SU-DHL-6 (cell line): ENCODE data around the gene PCMT1.

ENCODE experiments used
- H2AFZ ChIP-seq: fragments of 200-600 bp; sonication (generic); 2 replicates; pipeline ENCODE4 v1.6.1; 2014; ENCODE audit warnings: low read depth, mild to moderate bottlenecking, moderate library complexity, mixed read lengths, antibody characterized with exemption, low read length; ENCODE audit not compliant: severe bottlenecking
- H3F3A ChIP-seq: fragments of 200-600 bp; shearing (Covaris generic); 2 replicates; pipeline ENCODE4 v1.6.0; 2016; ENCODE audit warnings: antibody characterized with exemption, mild to moderate bottlenecking; ENCODE audit not compliant: insufficient read depth
- H3K27ac ChIP-seq: fragments of 200-600 bp; sonication (generic); 2 replicates; pipeline ENCODE4 v1.5.1; 2016; ENCODE audit warnings: low read depth, mild to moderate bottlenecking, low read length, moderate library complexity, mixed read lengths
- H3K27me3 ChIP-seq: fragments of 200-600 bp; sonication (generic), shearing (Covaris generic); 2 replicates; pipeline ENCODE4 v1.6.0; 2014; ENCODE audit warnings: mild to moderate bottlenecking, low read length
- H3K36me3 ChIP-seq: fragments of 200-600 bp; sonication (generic); 2 replicates; pipeline ENCODE4 v1.6.1; 2014; ENCODE audit warnings: mild to moderate bottlenecking, low read length, mixed read lengths
- H3K4me2 ChIP-seq: fragments of 300-600, 200-600 bp; shearing (Covaris generic), sonication (generic); 2 replicates; pipeline ENCODE4 v1.6.0; 2014; ENCODE audit warnings: low read length, low read depth, mild to moderate bottlenecking; ENCODE audit not compliant: poor library complexity, severe bottlenecking
- H3K4me3 ChIP-seq: fragments of 200-600 bp; sonication (generic); 2 replicates; pipeline ENCODE4 v1.5.1; 2014; ENCODE audit warnings: antibody characterized with exemption, low read length, mild to moderate bottlenecking, mixed read lengths; ENCODE audit not compliant: insufficient read depth, poor library complexity, severe bottlenecking
- H3K79me2 ChIP-seq: fragments of 200-600 bp; sonication (generic); 2 replicates; pipeline ENCODE4 v1.6.1; 2014; ENCODE audit warnings: mild to moderate bottlenecking, low read length, moderate library complexity; ENCODE audit not compliant: insufficient read depth
- H3K9ac ChIP-seq: fragments of 200-600 bp; sonication (generic); 2 replicates; pipeline ENCODE4 v1.7.0; 2014; ENCODE audit warnings: mild to moderate bottlenecking, low read length
- H3K9me2 ChIP-seq: fragments of 200-600 bp; sonication (generic); replicated peaks from 2 replicates; pipeline ENCODE4 v1.6.1; 2014; ENCODE audit warnings: low read length; ENCODE audit not compliant: insufficient read depth
- H3K9me3 ChIP-seq: fragments of 200-600 bp; sonication (generic); 2 replicates; pipeline ENCODE4 v1.6.1; 2014; ENCODE audit warnings: low read length, mixed read lengths; ENCODE audit not compliant: insufficient read depth
- H4K20me1 ChIP-seq: fragments of 200-600 bp; sonication (generic); 2 replicates; pipeline ENCODE4 v1.6.1; 2014; ENCODE audit warnings: low read depth, mild to moderate bottlenecking, antibody characterized with exemption, low read length, moderate library complexity, mixed read lengths
- CTCF ChIP-seq: fragments of 200-600 bp; sonication (generic); IDR thresholded peaks from one replicate; pipeline ENCODE4 v1.5.1; 2017; ENCODE audit warnings: antibody characterized with exemption, mild to moderate bottlenecking, low read length, moderate library complexity; ENCODE audit not compliant: insufficient read depth, poor library complexity, severe bottlenecking
- EZH2phosphoT487 ChIP-seq: fragments of 200-600 bp; sonication (generic), shearing (Covaris generic); conservative IDR thresholded peaks from 2 replicates; pipeline ENCODE4 v1.6.1; 2018; ENCODE audit warnings: mild to moderate bottlenecking, antibody characterized with exemption, low read length, moderate library complexity, mixed read lengths

The PCMT1 gene

GRCh38 chr6:149834513-149835481 lies 85.3 kb downstream of the PCMT1 start:
- no peak overlapping the region for H3K9ac ChIP-seq
- no peaks in the 10 kb centered on the region for H3K9me3 ChIP-seq
- no peaks in the 10 kb centered on the region for H3K27me3 ChIP-seq
- no peak overlapping the region for H3K27ac ChIP-seq
- no peaks in the 10 kb centered on the region for H3K79me2 ChIP-seq
- H3K4me2 ChIP-seq: no peak overlapping the region
- H3F3A ChIP-seq: no peaks in the 10 kb centered on the region
- H3K9me2 ChIP-seq: no peaks in the 10 kb centered on the region
- no peaks in the 10 kb centered on the region for H4K20me1 ChIP-seq
- no peak overlapping the region for H2AFZ ChIP-seq
- TF ChIP-seq CTCF: peak; percentile 85
- no peak for TF ChIP-seq EZH2phosphoT487
- no peak overlapping the region for H3K4me3 ChIP-seq
- H3K36me3 ChIP-seq: no peaks in the 10 kb centered on the region

GRCh38 chr6:149840345-149841075 lies 91.0 kb downstream of the PCMT1 start:
- no peak overlapping the region for H2AFZ ChIP-seq
- H3K27ac ChIP-seq: no peak overlapping the region
- TF ChIP-seq EZH2phosphoT487 (no peak), CTCF (peak; percentile 78)
- H3K9me2 ChIP-seq: no peaks in the 10 kb centered on the region
- H3F3A ChIP-seq: no peaks in the 10 kb centered on the region
- no peaks in the 10 kb centered on the region for H3K9me3 ChIP-seq
- H3K4me3 ChIP-seq: no peak overlapping the region
- no peak overlapping the region for H3K9ac ChIP-seq
- no peak overlapping the region for H3K4me2 ChIP-seq
- no peaks in the 10 kb centered on the region for H4K20me1 ChIP-seq
- H3K27me3 ChIP-seq: no peaks in the 10 kb centered on the region
- no peaks in the 10 kb centered on the region for H3K36me3 ChIP-seq
- H3K79me2 ChIP-seq: no peaks in the 10 kb centered on the region

DNA sequence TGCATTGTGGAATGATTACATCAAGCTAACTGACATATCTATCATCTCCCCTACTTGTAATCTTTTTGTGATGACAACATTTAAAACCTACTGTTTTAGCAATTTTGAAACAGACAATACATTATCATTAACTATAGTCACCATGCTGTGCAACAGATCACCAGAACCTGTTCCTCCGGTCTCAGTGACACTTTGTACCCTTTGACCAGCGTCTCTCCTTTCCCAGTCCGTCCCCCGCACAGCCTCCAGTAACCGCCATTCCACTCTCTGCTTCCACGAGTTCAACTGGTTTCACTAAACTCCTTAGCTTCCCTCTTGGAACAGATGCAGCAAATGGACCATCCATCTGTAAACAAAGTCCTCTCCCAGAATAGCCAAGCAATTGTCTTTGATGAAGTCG lies 92.8 kb downstream of the PCMT1 start:
- H3K79me2 ChIP-seq: no peaks in the 10 kb centered on the region
- H3K36me3 ChIP-seq: no peaks in the 10 kb centered on the region
- H3K9me3 ChIP-seq: no peaks in the 10 kb centered on the region
- no peak overlapping the region for H3K9ac ChIP-seq
- H2AFZ ChIP-seq: no peak overlapping the region
- no peaks in the 10 kb centered on the region for H3K9me2 ChIP-seq
- TF ChIP-seq CTCF: no peak
- TF ChIP-seq EZH2phosphoT487: no peak
- H3F3A ChIP-seq: no peaks in the 10 kb centered on the region
- H3K27ac ChIP-seq: no peak overlapping the region
- H3K4me2 ChIP-seq: no peak overlapping the region
- H3K27me3 ChIP-seq: no peaks in the 10 kb centered on the region
- no peaks in the 10 kb centered on the region for H4K20me1 ChIP-seq
- H3K4me3 ChIP-seq: no peak overlapping the region
